GM21576 (cell line): ENCODE results near the gene RIPK3.
"Not testable (repeated sequence)": the region's sequence is repeated elsewhere in the genome, so short reads cannot be mapped to it uniquely, and the experiment has no call there.

Experiments used
- ATAC-seq: cut with Tn5 transposase; IDR thresholded peaks from one replicate; pipeline ENCODE4 v1.9.1; 2021; ENCODE audit warnings: mild to moderate bottlenecking, moderate library complexity; ENCODE audit not compliant: unreplicated experiment

Gene RIPK3

DNA sequence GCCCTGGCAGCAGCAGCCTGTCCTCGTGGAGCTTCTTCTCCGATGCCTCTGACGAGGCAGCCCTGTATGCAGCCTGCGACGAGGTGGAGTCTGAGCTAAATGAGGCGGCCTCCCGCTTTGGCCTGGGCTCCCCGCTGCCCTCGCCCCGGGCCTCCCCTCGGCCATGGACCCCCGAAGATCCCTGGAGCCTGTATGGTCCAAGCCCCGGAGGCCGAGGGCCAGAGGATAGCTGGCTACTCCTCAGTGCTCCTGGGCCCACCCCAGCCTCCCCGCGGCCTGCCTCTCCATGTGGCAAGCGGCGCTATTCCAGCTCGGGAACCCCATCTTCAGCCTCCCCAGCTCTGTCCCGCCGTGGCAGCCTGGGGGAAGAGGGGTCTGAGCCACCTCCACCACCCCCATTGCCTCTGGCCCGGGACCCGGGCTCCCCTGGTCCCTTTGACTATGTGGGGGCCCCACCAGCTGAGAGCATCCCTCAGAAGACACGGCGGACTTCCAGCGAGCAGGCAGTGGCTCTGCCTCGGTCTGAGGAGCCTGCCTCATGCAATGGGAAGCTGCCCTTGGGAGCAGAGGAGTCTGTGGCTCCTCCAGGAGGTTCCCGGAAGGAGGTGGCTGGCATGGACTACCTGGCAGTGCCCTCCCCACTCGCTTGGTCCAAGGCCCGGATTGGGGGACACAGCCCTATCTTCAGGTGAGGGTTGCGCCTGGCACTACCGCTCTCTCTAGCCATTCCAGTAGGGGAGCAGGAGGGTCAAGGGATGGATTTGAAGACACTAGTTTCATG, 30.3 kb upstream of the RIPK3 start:
- ATAC-seq: no peak

DNA sequence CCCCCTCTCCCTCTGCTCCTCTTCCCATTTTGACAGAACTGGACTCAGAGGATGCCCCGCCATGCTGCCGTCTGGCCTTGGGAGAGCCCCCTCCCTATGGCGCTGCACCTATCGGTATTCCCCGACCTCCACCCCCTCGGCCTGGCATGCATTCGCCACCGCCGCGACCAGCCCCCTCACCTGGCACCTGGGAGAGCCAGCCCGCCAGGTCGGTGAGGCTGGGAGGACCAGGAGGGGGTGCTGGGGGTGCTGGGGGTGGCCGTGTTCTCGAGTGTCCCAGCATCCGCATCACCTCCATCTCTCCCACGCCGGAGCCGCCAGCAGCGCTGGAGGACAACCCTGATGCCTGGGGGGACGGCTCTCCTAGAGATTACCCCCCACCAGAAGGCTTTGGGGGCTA, 29.7 kb upstream of the RIPK3 start:
- no peak for ATAC-seq

DNA sequence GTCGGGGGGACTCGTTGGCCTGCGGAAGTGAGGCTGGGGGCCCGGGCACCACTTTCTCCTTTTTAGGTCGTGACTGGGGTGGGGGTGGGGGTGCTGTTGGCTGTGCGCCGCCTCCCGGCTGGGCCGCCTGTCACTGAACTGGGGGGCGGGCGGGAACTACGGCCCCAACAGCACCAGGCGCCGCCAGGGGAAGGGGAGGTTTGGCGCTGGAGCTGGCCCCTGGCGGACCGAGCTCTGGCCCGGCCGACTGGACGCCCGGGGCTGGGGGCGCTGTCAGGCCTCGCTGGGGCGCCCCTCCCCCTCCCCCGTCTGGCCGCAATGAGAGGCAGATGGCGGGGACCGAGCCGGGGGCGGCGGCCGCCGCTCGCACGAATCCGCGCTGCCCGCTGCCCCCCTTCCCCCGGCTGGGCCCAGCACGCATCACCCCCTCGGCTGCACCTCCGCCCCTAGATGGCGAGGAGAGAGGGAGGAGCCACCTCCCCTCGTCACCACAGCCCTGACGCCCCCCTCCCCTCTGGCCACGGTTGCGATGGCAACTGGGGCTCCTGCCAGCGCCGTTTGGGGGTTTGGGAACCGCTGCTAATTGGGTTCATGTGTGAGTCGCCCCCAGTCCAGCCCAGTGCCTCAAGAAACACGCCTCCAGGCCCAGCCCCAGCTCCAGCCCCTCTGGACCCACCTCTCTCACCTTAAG, 28.9 kb upstream of the RIPK3 start:
- no peak for ATAC-seq

DNA sequence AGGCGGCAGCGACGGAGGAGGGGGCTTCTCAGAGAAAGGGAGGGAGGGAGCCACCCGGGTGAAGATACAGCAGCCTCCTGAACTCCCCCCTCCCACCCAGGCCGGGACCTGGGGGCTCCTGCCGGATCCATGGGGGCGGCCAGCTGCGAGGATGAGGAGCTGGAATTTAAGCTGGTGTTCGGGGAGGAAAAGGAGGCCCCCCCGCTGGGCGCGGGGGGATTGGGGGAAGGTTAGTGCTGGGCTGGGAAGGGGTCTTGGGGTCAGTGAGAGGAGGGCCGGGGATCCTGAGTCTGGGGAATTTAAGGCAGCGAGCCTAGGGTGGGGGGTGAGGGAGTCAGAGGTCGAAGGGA, 28.4 kb upstream of the RIPK3 start:
- ATAC-seq: no peak

DNA sequence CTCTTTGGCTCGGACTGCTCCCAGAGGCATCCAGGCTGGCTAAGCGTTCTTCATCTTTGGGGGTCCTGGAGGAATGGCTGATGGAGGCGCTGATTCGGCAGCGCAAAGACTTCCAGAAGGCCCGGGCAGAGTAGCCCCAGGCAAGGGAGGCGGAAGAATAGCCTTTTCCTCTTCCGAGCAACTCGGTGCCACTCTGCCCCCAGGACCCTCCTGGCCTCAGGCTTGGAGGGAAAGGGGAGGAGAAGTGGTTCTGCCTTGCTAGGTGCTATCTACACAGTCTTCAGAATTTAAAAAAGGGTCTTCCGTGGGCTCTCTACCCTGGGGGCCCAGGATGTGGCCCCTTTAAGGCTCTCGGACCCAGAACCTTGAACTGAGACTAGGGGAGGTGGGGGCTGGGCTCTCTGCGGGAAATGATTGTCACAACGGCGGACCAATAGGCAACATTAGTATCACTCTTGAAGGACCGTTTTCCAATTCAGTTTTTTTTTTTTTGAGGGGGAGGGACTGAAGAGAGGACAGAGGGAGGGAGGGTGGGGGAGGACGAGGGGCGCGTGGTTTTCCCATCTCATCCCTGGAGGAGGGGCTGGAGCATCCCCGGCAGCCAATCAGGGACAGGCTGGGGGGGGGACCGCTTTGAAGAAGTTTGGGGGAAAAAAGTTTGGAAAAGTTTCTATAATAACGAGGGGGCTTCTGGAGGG, 27.9 kb upstream of the RIPK3 start, which contains the start of gene NFATC4:
Gene NFATC4 (plus strand): TSS at position 671 of the 698 bp plus-strand sequence. CDS start 157 bp downstream, outside the sequence.
- no peak for ATAC-seq

DNA sequence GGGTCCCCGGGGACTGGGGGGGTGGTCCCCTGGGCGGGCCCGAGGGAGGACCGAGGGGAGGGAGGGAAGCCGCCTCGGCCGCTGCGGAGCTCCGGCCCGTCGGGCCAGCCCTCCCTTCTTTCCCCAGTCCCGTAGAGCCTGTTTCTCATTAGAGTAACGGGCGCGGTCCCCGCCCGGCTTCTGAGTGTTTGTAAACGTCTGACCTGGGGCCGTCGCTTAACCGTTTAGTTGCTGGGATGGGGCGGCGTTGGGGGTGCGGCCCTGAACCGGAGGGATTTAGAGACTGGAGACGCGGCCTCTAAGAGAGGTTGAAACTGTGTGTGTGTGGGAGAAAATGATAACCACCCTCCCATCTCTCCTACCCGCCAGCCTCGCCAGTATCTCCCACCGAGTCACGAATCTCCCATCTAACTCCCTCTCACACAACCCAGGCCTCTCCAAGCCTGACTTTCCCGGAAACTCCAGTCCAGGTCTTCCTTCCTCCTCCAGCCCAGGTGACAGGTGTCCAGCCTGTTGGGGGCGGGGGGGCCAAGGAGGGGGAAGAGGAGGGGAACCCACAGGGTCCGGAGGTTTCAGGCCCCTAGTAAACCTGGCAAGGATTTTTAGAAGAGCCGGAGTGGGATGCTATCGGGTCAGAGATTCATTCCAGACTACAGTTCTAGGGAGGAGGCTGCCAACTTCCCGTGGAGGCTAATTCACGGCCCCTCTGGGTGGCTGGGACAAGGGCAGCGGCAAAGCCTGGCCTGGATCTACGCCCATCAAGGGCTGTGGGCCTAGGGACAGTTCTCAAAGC, 27.1 kb upstream of the RIPK3 start:
- peak; percentile 58 for ATAC-seq

DNA sequence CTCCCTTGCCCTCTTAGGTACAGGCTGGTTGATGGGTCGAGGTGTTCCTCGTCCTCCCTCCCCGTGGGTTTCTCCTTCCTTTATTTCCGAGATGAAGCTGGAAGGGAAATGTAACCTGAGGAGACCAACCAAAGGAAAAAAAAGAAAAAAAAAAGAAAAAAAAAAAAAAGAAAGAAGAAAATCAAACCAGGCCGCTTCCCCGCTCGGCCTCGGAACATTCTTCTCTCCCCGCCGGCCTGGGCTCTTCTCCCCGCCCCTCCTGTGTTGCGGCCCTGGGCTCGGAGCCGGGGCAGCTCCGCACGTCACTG, 26.6 kb upstream of the RIPK3 start:
- ATAC-seq: no peak

DNA sequence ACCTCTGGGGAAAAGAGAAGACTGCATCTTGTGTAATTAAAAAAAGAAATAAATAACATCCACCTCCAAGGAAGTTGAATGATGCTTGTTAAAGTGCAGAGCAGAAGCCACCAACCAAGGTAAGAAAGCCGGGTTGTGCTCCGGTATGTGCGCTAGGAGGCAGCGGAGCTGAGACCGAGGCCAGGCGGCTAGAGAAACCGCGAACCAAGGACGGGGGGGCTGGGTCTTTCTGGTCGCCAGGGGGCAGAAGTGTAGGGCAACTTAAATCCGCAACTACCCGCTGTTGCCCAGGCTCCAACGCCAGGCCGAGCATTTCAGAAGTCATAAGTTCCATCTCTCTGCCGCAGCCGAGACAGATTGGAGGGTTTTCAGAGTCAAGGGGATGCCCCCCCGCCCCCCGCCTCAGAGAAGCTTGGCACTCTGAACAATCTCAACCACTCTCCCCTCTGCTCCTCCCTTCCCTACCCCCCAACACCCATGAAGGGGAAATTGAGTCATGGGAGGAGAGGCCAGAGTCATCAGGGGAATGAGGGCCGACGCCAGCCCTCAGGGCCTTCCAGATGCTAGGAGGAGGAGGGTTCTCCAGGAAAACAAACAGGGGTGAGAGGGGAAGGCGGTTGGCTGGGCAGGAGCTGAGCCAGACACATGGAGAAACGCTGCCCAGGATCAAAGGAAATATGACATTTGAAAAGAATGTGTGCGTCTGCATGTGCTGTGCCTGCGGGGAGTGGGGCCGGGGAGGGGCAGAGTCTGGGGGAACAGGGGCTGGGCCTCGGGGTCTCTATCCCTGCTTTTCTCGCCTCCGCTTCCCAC, 26.0 kb upstream of the RIPK3 start:
- ATAC-seq: peak; percentile 37

DNA sequence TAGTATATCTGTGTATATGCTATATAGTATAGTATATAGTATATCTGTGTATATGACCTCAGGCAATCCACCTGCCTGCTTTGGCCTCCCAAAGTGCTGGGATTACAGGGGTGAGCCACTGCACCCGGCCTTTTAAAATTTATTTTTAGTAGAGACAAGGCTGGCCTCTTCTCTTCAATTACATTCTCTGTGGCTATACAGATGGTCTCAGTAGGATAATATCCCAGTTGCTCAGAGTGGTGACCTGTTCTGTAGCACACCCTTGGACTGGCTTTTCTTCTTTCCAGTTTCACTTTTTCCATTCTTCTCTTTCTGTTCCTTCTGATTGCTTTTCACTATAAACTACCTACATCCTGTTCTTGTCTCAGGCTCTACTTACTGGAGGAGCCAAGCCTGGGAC, 25.1 kb upstream of the RIPK3 start:
- no peak for ATAC-seq

DNA sequence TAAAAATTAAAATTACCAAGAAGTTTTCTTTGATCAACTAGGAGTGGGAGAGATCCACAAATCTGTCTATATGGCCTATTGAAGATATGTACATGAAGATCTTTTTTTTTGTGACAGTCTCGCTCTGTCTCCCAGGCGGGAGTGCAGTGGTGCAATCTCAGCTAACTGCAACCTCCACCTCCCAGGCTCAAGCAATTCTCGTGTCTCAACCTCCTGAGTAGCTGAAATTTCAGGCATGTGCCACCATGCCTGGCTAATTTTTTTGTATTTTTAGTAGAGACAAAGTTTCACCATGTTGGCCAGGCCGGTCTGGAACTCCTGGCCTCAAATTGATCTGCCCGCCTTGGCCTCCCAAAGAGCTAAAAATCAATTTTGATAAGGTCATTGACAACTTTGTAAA, 23.6 kb upstream of the RIPK3 start:
- ATAC-seq: no peak

DNA sequence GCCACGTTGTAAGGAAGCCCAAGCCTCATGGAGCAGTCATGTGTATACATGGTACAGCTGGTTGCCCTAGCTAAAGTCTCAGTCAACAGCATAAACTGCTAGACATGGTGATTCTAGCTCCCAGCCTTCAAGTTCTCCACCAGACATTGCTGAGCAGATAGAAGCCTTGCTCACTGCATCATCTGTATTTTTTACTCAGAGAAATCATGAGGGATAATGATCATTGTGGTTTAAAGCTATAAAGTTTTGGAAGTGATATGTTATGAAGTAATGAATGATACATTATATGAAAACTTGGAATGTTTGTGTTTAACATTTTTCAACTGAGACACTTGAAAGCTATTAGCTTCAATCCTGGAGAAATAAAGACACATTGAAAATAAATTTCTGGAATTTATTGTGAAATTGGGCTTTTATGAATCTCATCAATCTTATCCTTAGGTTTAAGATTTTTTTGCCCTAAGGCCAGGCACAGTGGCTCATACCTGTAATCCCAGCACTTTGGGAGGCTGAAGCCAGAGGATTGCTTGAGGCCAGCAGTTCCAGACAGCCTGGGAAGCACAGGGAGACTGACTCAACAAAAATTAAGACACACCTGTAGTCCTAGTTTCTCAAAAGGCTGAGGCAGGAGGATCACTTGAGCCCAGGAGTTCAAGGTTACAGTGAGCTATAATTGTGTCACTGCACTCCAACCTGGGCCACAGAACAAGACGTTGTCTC, 22.6 kb upstream of the RIPK3 start:
- no peak for ATAC-seq

DNA sequence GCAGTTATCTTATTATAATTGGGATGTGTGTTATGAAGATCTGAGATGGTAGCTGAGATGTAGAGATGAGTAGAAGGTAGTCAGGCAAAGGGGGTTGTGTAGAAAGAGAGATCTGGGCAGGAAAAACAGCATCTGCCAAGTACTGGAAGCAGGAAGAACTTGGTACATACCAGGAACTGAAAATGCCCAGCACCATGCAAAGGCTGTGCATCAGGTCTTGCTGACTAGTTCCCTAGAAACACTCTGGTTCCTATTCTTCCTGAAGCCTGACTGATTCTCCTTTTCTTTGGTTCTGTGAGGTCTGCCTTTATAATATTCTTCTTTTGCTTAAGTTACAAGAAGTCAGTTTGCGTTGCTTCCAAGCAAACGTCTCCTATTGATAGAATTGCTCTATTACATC, 21.5 kb upstream of the RIPK3 start:
- no peak for ATAC-seq

DNA sequence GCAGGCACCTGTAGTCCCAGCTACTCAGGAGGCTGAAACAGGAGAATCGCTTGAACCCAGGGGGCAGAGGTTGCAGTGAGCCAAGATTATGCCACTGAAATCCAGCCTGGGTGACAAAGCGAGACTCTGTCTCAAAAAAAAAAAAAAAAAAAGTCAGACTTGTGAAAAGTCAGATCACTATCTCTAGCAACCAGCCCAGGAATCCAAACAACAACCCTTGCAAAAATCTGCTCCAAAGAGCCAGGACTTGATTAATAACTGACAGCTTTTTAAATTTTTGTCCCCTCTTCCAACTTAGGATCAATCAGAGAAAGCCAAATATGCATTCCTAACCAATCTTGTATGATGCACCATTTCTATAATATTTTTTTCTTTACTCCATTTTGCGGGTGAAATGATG, 20.5 kb upstream of the RIPK3 start:
- ATAC-seq: no peak

DNA sequence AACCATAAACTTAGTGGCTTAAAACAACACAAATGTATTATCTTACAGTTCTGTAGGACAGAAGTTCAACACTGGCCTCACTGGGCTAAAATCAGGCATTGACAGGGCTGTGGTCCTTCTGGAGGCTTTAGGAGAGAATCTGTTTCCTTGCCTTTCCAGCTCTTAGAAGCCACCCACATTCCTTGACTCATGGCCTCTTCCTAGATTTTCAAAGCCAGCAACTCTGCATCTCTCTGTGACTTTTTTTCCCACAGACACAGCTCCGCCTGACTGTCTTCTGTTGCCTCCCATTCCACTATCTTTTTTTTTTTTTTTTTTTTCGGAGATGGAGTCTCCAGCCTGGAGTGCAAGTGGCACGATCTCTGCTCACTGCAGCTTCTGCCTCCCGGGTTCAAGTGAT, 16.4 kb upstream of the RIPK3 start:
- ATAC-seq: no peak

DNA sequence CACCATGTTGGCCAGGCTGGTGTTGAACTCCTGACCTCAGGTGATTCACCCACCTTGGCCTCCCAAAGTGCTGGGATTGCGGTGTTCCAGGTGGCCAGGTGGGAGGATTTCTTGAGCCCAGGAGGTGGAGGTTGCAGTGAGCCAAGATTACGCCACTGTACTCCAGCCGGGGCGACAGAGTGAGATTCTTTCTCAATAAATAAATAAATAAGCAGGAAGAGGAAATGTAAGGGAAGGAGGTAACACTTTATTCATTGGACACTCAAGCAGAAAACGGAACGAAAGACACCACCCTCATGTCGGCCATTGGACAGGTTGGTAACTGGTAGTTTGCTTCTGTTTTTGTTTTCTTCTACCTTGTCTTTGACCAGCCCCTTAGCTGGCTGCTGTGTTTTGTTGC, 15.2 kb upstream of the RIPK3 start:
- no peak for ATAC-seq

DNA sequence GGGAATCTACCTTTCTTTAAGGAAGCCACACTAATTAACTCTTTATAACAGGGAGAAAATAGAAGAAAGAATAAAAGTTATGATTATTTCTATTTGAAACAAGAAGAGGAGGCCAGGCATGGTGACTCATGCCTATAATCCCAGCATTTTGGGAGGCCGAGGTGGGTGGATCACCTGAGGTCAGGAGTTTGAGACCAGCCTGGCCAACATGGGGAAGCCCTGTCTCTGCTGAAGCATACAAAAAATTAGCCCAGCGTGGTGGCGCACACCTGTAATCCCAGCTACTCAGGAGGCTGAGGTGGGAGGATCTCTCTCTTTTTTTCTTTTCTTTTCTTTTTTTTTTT, 14.7 kb upstream of the RIPK3 start:
- ATAC-seq: not testable (repeated sequence)

DNA sequence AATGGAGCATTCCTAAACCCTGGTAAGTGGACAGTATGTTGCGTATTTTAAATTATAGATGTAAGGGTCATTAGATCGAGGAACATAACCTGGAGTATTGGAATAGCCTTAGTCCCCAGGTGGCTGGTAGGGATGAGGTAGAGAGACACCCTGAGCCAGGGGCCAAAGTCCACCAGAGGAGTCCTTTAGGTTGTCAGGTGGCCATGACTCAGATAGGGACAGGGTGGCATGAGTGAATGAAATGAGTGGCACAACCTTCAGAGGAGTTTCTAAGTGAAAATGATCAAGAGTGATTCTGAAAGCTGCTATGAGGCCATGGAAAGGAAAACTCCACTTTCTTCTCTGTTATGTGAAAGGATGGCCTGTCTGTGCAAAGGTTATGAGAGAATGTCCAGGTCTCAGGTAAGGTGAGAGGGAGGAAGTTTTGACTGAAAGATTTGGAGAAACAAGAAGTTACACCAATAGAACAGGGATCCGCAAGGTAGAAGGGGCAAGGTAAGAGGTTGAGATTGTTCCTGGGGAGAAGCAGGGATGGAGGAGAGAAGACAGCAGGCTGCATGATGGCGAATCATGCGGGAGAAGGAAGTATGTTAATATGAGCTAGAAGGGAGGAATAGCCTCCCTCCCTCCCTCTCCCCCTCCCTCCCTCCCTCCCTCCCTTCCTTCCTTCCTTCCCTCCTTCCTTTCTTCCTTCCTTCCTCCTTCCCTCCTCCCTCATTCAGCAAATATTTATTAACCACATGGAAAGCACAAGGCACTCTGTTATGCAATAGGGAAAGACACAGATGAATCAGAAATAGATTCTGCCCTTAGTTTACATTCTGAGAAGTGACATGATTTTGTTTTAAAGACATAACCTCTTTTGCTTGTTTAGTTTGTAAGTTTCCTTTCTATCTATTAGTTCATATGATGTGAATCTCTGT, 14.0 kb upstream of the RIPK3 start:
- ATAC-seq: no peak

DNA sequence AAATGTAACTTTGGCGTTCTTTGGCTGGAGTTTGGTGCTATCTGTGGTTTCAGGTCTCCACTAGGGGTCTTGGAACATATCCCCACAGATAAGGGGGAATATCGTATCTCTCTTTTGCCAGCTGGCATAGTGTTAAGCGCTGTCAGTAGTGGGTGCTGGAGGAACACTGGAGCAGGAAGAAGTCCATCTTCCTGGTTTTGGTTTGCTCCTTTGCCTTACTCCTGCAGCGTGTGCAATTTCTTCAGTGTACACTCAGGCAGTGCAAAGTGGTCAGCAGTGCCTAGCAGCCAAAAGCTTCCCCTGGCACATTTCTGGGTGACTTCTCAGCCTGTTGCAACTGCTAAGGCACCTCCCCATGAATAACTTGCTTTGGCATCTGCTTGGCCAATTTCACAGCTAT, 11.7 kb upstream of the RIPK3 start:
- ATAC-seq: no peak

DNA sequence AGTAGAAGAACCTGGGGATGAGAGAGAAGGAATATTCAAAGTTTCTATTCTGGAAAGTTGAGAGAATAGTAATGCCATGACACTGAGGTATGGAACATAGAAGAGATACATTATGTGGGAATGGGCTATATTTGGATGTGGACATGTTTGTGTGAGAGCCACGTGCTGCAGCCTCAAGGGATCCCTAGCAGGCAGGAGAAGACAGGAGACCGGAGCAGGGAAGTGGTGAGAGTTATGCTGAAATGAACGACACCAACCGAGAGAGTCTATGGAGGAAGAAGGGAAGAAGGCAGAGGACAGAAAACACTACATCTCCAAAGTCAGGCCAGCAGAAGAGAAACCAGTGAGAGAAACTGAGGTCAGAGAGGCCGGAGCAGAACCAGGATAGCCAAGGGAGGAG, 10.0 kb upstream of the RIPK3 start:
- no peak for ATAC-seq
